Activated naive CD4-positive, alpha-beta T cell treated with anti-CD3 and anti-CD28 coated beads, Interleukin-2, amount 50 U/mL, for 72 hours (primary cell): ENCODE results near the gene COL20A1. TPM values are rescaled to one million over a fixed set of nuclear protein-coding genes. Genes with fewer than 3 reads are reported as not detected.

ENCODE experiments used
- ATAC-seq, 2 donors: fragments of 150-1000 bp; cut with Tn5 transposase; 2 replicates each; pipeline ENCODE4 v1.10.0; 2021; ENCODE audit warnings: mild to moderate bottlenecking in 2 of 2, moderate library complexity in 2 of 2
- DNase-seq, 2 donors: peaks; one replicate each; pipeline ENCODE4 v3.0.0; 2021 to 2022; ENCODE audit warnings: low spot score in 2 of 2
- H3K27ac Mint-ChIP-seq, 2 donors: one replicate each; pipeline ENCODE4 v1.8.0; 2022; ENCODE audit warnings: mild to moderate bottlenecking in 2 of 2, mixed read lengths in 2 of 2
- H3K36me3 Mint-ChIP-seq, 2 donors: one replicate each; pipeline ENCODE4 v1.8.0; 2022; ENCODE audit warnings: mixed read lengths in 2 of 2
- H3K9me3 Mint-ChIP-seq, 2 donors: one replicate each; pipeline ENCODE4 v1.8.0; 2022; ENCODE audit warnings: mixed read lengths in 2 of 2
- total RNA-seq, 2 donors: library from RNA; stranded (reverse); gene quantifications; one replicate each; pipeline ENCODE4 v1.2.3, GENCODE V29; 2022

COL20A1 gene
- total RNA-seq, 2 donors from 2014 or later, result 0.09 TPM; not detected in 1

GRCh38 chr20:63350597-63351325 is 57.8 kb downstream of the COL20A1 start:
- ATAC-seq (no peak), DNase-seq (no peak)
- Mint-ChIP-seq H3K9me3 (peaks cover 4 to 10% of the 10 kb centered on the region in 2 donors), H3K27ac (no peak overlapping the region), H3K36me3 (no peaks in the 10 kb centered on the region)

- no peak overlapping the region for H3K27ac Mint-ChIP-seq
- peaks cover 4 to 10% of the 10 kb centered on the region in 2 donors for H3K9me3 Mint-ChIP-seq
- DNase-seq, result no peak
- ATAC-seq, result no peak
- H3K36me3 Mint-ChIP-seq, result no peaks in the 10 kb centered on the region
These were observed 58.3 kb downstream of the COL20A1 start for GRCh38 chr20:63351326-63351700.

- DNase-seq (no peak), ATAC-seq (no peak)
- Mint-ChIP-seq H3K36me3 (no peaks in the 10 kb centered on the region), H3K9me3 (peaks cover 4 to 10% of the 10 kb centered on the region in 2 donors), H3K27ac (no peak overlapping the region)
These were observed 59.0 kb downstream of the COL20A1 start for GRCh38 chr20:63351811-63352591.

GRCh38 chr20:63352811-63353221 is 59.8 kb downstream of the COL20A1 start:
- ATAC-seq, result no peak
- no peak overlapping the region for H3K27ac Mint-ChIP-seq
- peaks cover 4 to 10% of the 10 kb centered on the region in 2 donors for H3K9me3 Mint-ChIP-seq

GRCh38 chr20:63354636-63355350 is 61.8 kb downstream of the COL20A1 start:
- Mint-ChIP-seq H3K27ac (peak overlapping the region in 1 of 2 donors; percentile 33), H3K36me3 (no peaks in the 10 kb centered on the region), H3K9me3 (peaks cover 4 to 10% of the 10 kb centered on the region in 2 donors)
- no peak for ATAC-seq
- no peak for DNase-seq

More at GRCh38 chr20:63352811-63353221, 59.8 kb downstream of the COL20A1 start:
- H3K36me3 Mint-ChIP-seq, result no peaks in the 10 kb centered on the region
- DNase-seq, result no peak

- peaks cover 0 to 4% of the 10 kb centered on the region in 2 donors for H3K9me3 Mint-ChIP-seq
- H3K36me3 Mint-ChIP-seq, result no peaks in the 10 kb centered on the region
- DNase-seq (no peak), ATAC-seq (no peak)
- no peak overlapping the region for H3K27ac Mint-ChIP-seq
These were observed 62.9 kb downstream of the COL20A1 start for GRCh38 chr20:63355781-63356295.

- Mint-ChIP-seq H3K36me3 (no peaks in the 10 kb centered on the region), H3K9me3 (no peaks in the 10 kb centered on the region), H3K27ac (no peak overlapping the region)
- ATAC-seq (no peak), DNase-seq (no peak)
These were observed 63.5 kb downstream of the COL20A1 start for GRCh38 chr20:63356511-63356910.

GRCh38 chr20:63356931-63357879 is 64.2 kb downstream of the COL20A1 start:
- no peak for DNase-seq
- no peak for ATAC-seq
- H3K27ac Mint-ChIP-seq, result no peak overlapping the region
- no peaks in the 10 kb centered on the region for H3K9me3 Mint-ChIP-seq
- H3K36me3 Mint-ChIP-seq, result no peaks in the 10 kb centered on the region

GRCh38 chr20:63357921-63358905 is 65.2 kb downstream of the COL20A1 start:
- no peak for DNase-seq
- Mint-ChIP-seq H3K9me3 (no peaks in the 10 kb centered on the region), H3K27ac (no peak overlapping the region), H3K36me3 (no peaks in the 10 kb centered on the region)
- ATAC-seq, result no peak

- ATAC-seq (no peak), DNase-seq (no peak)
- Mint-ChIP-seq H3K9me3 (no peaks in the 10 kb centered on the region), H3K36me3 (no peaks in the 10 kb centered on the region), H3K27ac (no peak overlapping the region)
These were observed 66.4 kb downstream of the COL20A1 start for GRCh38 chr20:63359164-63359934.

GRCh38 chr20:63359937-63360849 is 67.2 kb downstream of the COL20A1 start:
- Mint-ChIP-seq H3K27ac (no peak overlapping the region), H3K9me3 (no peaks in the 10 kb centered on the region)

GRCh38 chr20:63360850-63361518 is 68.0 kb downstream of the COL20A1 start, which contains the start of gene CHRNA4:
Gene CHRNA4 (minus strand): TSS chr20:63361349. CDS start chr20:63361165, 184 bp downstream.
- peak in 1 of 2 donors; percentile 14 for ATAC-seq
- Mint-ChIP-seq H3K27ac (no peak within 1 kb of the TSS), H3K9me3 (no peaks in the 10 kb centered on the region), H3K36me3 (no peaks in the 10 kb centered on the region)
- DNase-seq, result no peak

More at GRCh38 chr20:63359937-63360849, 67.2 kb downstream of the COL20A1 start:
- H3K36me3 Mint-ChIP-seq, result no peaks in the 10 kb centered on the region
- ATAC-seq (no peak), DNase-seq (no peak)
